Common myeloid progenitor, CD34-positive (primary cell): Measurements from ENCODE around the gene SPARCL1.

ENCODE experiments used
- CTCF ChIA-PET: fragments of 350-600 bp; sonication (Branson Sonifier 250); formaldehyde crosslinking; loops from one replicate; lab custom pipeline; 2021; ENCODE audit warnings: antibody characterized with exemption; lab: Charles Lee
- POLR2A ChIA-PET: fragments of 350-600 bp; sonication (Branson Sonifier 250); formaldehyde crosslinking; loops from one replicate; lab custom pipeline; 2021; ENCODE audit warnings: antibody characterized with exemption; lab: Charles Lee
- DNase-seq, 3 donors: peaks; one replicate each; pipeline versions ENCODE4 v3.0.0 to v3.0.0-alpha.2; 2013
- H3K27ac ChIP-seq, 2 experiments: 1 replicate in 1 of 2; 2 replicates in 1 of 2; pipeline ENCODE4 v1.7.0; 2013; ENCODE audit warnings: inconsistent platforms in 2 of 2, low read length in 2 of 2, mild to moderate bottlenecking in 2 of 2, low read depth in 1 of 2, moderate library complexity in 1 of 2; ENCODE audit not compliant: severe bottlenecking in 2 of 2, insufficient read depth in 1 of 2, poor library complexity in 1 of 2
- H3K27me3 ChIP-seq, 5 experiments: replicated peaks in 2 of 5; 1 replicate in 3 of 5; 2 replicates in 2 of 5; pipeline versions ENCODE4 v1.6.1 to v1.7.0; 2013; ENCODE audit warnings: low read length in 4 of 5, mild to moderate bottlenecking in 2 of 5, moderate library complexity in 2 of 5, inconsistent platforms in 1 of 5; ENCODE audit not compliant: insufficient read depth in 5 of 5, control insufficient read depth in 4 of 5
- H3K36me3 ChIP-seq, 4 experiments: 1 replicate in 2 of 4; 2 replicates in 2 of 4; pipeline versions ENCODE4 v1.6.1 to v1.7.0; 2013; ENCODE audit warnings: low read length in 3 of 4, control low read depth in 1 of 4, mild to moderate bottlenecking in 1 of 4; ENCODE audit not compliant: control insufficient read depth in 4 of 4, insufficient read depth in 4 of 4
- H3K4me1 ChIP-seq, 4 experiments: 1 replicate in 3 of 4; 2 replicates in 1 of 4; pipeline versions ENCODE4 v1.6.1 to v1.7.1; 2013; ENCODE audit warnings: low read length in 3 of 4, mild to moderate bottlenecking in 3 of 4, control low read depth in 1 of 4, inconsistent platforms in 1 of 4, moderate library complexity in 1 of 4; ENCODE audit not compliant: control insufficient read depth in 4 of 4, insufficient read depth in 4 of 4; ENCODE audit errors: control extremely low read depth in 1 of 4
- H3K4me3 ChIP-seq, 7 experiments: 1 replicate in 4 of 7; 2 replicates in 3 of 7; pipeline versions ENCODE4 v1.5.1 to v1.7.0; 2013; ENCODE audit warnings: mild to moderate bottlenecking in 7 of 7, low read length in 6 of 7, moderate library complexity in 6 of 7, inconsistent platforms in 2 of 7, low read depth in 2 of 7, control low read depth in 1 of 7; ENCODE audit not compliant: insufficient read depth in 4 of 7, control insufficient read depth in 1 of 7; ENCODE audit errors: extremely low read depth in 1 of 7
- H3K9me3 ChIP-seq, 5 experiments: 1 replicate in 4 of 5; 2 replicates in 1 of 5; pipeline versions ENCODE4 v1.6.1 to v1.7.1; 2013; ENCODE audit warnings: low read length in 4 of 5, mild to moderate bottlenecking in 2 of 5, inconsistent platforms in 1 of 5, low read depth in 1 of 5, moderate library complexity in 1 of 5; ENCODE audit not compliant: control insufficient read depth in 4 of 5, insufficient read depth in 2 of 5; ENCODE audit errors: control extremely low read depth in 1 of 5
- WGBS: methylation state at CpG from one replicate; pipeline ENCODE4 v1.1.5; 2013; ENCODE audit not compliant: insufficient coverage; 5-methylcytosine and 5-hydroxymethylcytosine counted together

SPARCL1 gene

GRCh38 chr4:87553182-87553581 is 24.0 kb upstream of the SPARCL1 start:
- ChIA-PET POLR2A (no interaction called here), CTCF (interaction anchor here (1.3 kb wide), 1 partner anchor 12 kb away, joined by 3 read pairs; no protein-coding TSS in a partner anchor)
- no peaks in the 10 kb centered on the region for H3K36me3 ChIP-seq
- 100% methylated on average over 3 of the region's 4 CpGs for WGBS
- no peak overlapping the region for H3K4me3 ChIP-seq
- H3K9me3 ChIP-seq, result no peaks in the 10 kb centered on the region
- H3K4me1 ChIP-seq, result no peaks in the 10 kb centered on the region
- no peaks in the 10 kb centered on the region for H3K27me3 ChIP-seq
- H3K27ac ChIP-seq, result no peak overlapping the region
- DNase-seq, result no peak

GRCh38 chr4:87551361-87551760 is 22.2 kb upstream of the SPARCL1 start:
- Histone ChIP-seq H3K9me3 (no peaks in the 10 kb centered on the region), H3K36me3 (no peaks in the 10 kb centered on the region), H3K27me3 (no peaks in the 10 kb centered on the region), H3K4me3 (no peak overlapping the region), H3K4me1 (no peaks in the 10 kb centered on the region), H3K27ac (no peak overlapping the region)
- POLR2A ChIA-PET, result no interaction called here
- CTCF ChIA-PET, result interaction anchor here (1.1 kb wide), 1 partner anchor 15 kb away, joined by 3 read pairs; no protein-coding TSS in a partner anchor
- DNase-seq, result no peak
- 95% methylated on average over 3 of the region's 3 CpGs for whole genome bisulfite sequencing

GRCh38 chr4:87547016-87547708 is 18.0 kb upstream of the SPARCL1 start:
- no peaks in the 10 kb centered on the region for H3K4me1 ChIP-seq
- H3K9me3 ChIP-seq, result no peaks in the 10 kb centered on the region
- no peaks in the 10 kb centered on the region for H3K27me3 ChIP-seq
- no peak overlapping the region for H3K27ac ChIP-seq
- ChIA-PET CTCF (interaction anchor here (1.0 kb wide), 1 partner anchor 17 kb away, joined by 3 read pairs; no protein-coding TSS in a partner anchor), POLR2A (no interaction called here)
- 60% methylated on average over 2 of the region's 5 CpGs for WGBS
- no peaks in the 10 kb centered on the region for H3K36me3 ChIP-seq
- no peak overlapping the region for H3K4me3 ChIP-seq
- no peak for DNase-seq

- H3K27ac ChIP-seq, result no peak overlapping the region
- CTCF ChIA-PET, result interaction anchor here (1.4 to 2.2 kb wide), 3 partner anchors 293 to 441 kb away, joined by 3 to 16 read pairs (median 7); no protein-coding TSS in a partner anchor
- no peaks in the 10 kb centered on the region for H3K4me1 ChIP-seq
- no peaks in the 10 kb centered on the region for H3K9me3 ChIP-seq
- no peaks in the 10 kb centered on the region for H3K36me3 ChIP-seq
- no peaks in the 10 kb centered on the region for H3K27me3 ChIP-seq
- no peak overlapping the region for H3K4me3 ChIP-seq
- WGBS, result 92% methylated on average over 2 of the region's 3 CpGs
- POLR2A ChIA-PET, result no interaction called here
- DNase-seq, result no peak
Measured at GRCh38 chr4:87545052-87545451, 15.9 kb upstream of the SPARCL1 start.

- Histone ChIP-seq H3K9me3 (no peaks in the 10 kb centered on the region), H3K36me3 (no peaks in the 10 kb centered on the region), H3K4me3 (no peak overlapping the region), H3K27ac (no peak overlapping the region), H3K4me1 (no peaks in the 10 kb centered on the region), H3K27me3 (no peaks in the 10 kb centered on the region)
- DNase-seq, result peak; percentile 29 to 50 (median 48)
- no CpG with 5 or more reads among the region's 3 CpGs for WGBS
- CTCF ChIA-PET, result interaction anchor here (0.6 to 2.2 kb wide), 11 partner anchors 13 to 668 kb away, joined by 3 to 16 read pairs (median 3); partner anchors contain the start of gene SPP1
- POLR2A ChIA-PET, result no interaction called here
Measured at GRCh38 chr4:87543835-87544461, 14.8 kb upstream of the SPARCL1 start.

- POLR2A ChIA-PET, result no interaction called here
- CTCF ChIA-PET, result interaction anchor here (0.7 to 1.5 kb wide), 2 partner anchors 178 to 543 kb away, joined by 3 read pairs; no protein-coding TSS in a partner anchor
- H3K9me3 ChIP-seq, result peaks cover 0 to 1% (median 0%) of the 10 kb centered on the region in 5 experiments
- no peaks in the 10 kb centered on the region for H3K4me1 ChIP-seq
- H3K27ac ChIP-seq, result no peak overlapping the region
- no peaks in the 10 kb centered on the region for H3K36me3 ChIP-seq
- H3K27me3 ChIP-seq, result no peaks in the 10 kb centered on the region
- DNase-seq, result no peak
- no peak overlapping the region for H3K4me3 ChIP-seq
Measured at GRCh38 chr4:87542734-87543312, 13.6 kb upstream of the SPARCL1 start.
